ENCODE measurements around the gene LRP10.

LRP10 gene

GRCh38 chr14:22896356-22896755 lies 24.8 kb downstream of the LRP10 start:
- Mint-ChIP-seq H3K4me3 (no peak overlapping the region), H3K9me3 (no peaks in the 10 kb centered on the region), H3K27me3 (ENCODE audit: low read depth, poor library complexity) (peaks cover 4% of the 10 kb centered on the region), H3K36me3 (ENCODE audit: low read depth) (peaks cover 23% of the 10 kb centered on the region), H3K4me1 (peaks cover 15% of the 10 kb centered on the region), H3K27ac (no peak overlapping the region)
- no peak for DNase-seq
- TF ChIP-seq CTCF (IDR thresholded peaks at IDR 0.05) = no peak

GRCh38 chr14:22896760-22897159 lies 25.2 kb downstream of the LRP10 start:
- no peak for TF ChIP-seq CTCF (IDR thresholded peaks at IDR 0.05)
- Mint-ChIP-seq H3K9me3 (no peaks in the 10 kb centered on the region), H3K4me1 (peaks cover 15% of the 10 kb centered on the region), H3K27me3 (ENCODE audit: low read depth, poor library complexity) (peaks cover 4% of the 10 kb centered on the region), H3K27ac (no peak overlapping the region), H3K36me3 (ENCODE audit: low read depth) (peaks cover 27% of the 10 kb centered on the region), H3K4me3 (no peak overlapping the region)
- no peak for DNase-seq

GRCh38 chr14:22897357-22897756 lies 25.8 kb downstream of the LRP10 start:
- peaks cover 4% of the 10 kb centered on the region for H3K27me3 Mint-ChIP-seq (ENCODE audit: low read depth, poor library complexity)

GRCh38 chr14:22898302-22899090 lies 27.0 kb downstream of the LRP10 start:
- Mint-ChIP-seq H3K9me3 (no peaks in the 10 kb centered on the region), H3K27me3 (ENCODE audit: low read depth, poor library complexity) (peaks cover 4% of the 10 kb centered on the region), H3K36me3 (ENCODE audit: low read depth) (peaks cover 36% of the 10 kb centered on the region), H3K4me3 (no peak overlapping the region), H3K27ac (no peak overlapping the region), H3K4me1 (no peaks in the 10 kb centered on the region)
- TF ChIP-seq CTCF (IDR thresholded peaks at IDR 0.05) = no peak
- DNase-seq = no peak

More at GRCh38 chr14:22897357-22897756, 25.8 kb downstream of the LRP10 start:
- no peak overlapping the region for H3K4me3 Mint-ChIP-seq
- H3K27ac Mint-ChIP-seq = no peak overlapping the region
- H3K4me1 Mint-ChIP-seq = peaks cover 11% of the 10 kb centered on the region
- no peak for TF ChIP-seq CTCF (IDR thresholded peaks at IDR 0.05)
- DNase-seq = no peak
- H3K9me3 Mint-ChIP-seq = no peaks in the 10 kb centered on the region
- peaks cover 28% of the 10 kb centered on the region for H3K36me3 Mint-ChIP-seq (ENCODE audit: low read depth)

GRCh38 chr14:22900081-22900799 lies 28.7 kb downstream of the LRP10 start:
- Mint-ChIP-seq H3K27ac (peak overlapping the region; percentile 3), H3K9me3 (no peaks in the 10 kb centered on the region), H3K4me1 (no peaks in the 10 kb centered on the region), H3K27me3 (ENCODE audit: low read depth, poor library complexity) (peaks cover 4% of the 10 kb centered on the region), H3K36me3 (ENCODE audit: low read depth) (peaks cover 53% of the 10 kb centered on the region), H3K4me3 (no peak overlapping the region)
- peak; percentile 48 for DNase-seq
- TF ChIP-seq CTCF (IDR thresholded peaks at IDR 0.05) = peak; percentile 38
